K562 (cell line): ENCODE data around the gene CYP21A2. TPM values are rescaled to one million over a fixed set of nuclear protein-coding genes. Genes with fewer than 3 reads are reported as not detected.
A peak's percentile ranks its signal among the peaks of the same experiment; 100 is the strongest.

Experiments
- BRF1 ChIP-seq: IDR thresholded peaks from 3 replicates; pipeline ENCODE4 v1.6.1; 2011; ENCODE audit warnings: borderline replicate concordance, mild to moderate bottlenecking; ENCODE audit not compliant: insufficient read length; ENCODE audit errors: extremely low read depth
- CBFA2T3 ChIP-seq: fragments of 450-650 bp; IDR thresholded peaks from 2 replicates; pipeline ENCODE4 v1.6.1; 2017
- FOXP1 ChIP-seq: sonication (generic); formaldehyde crosslinking; IDR thresholded peaks from 2 replicates; pipeline ENCODE4 v1.8.0; 2022; ENCODE audit warnings: mild to moderate bottlenecking, missing genetic modification reagents
- GTF2F1 ChIP-seq: IDR thresholded peaks from 2 replicates; pipeline ENCODE4 v1.6.1; 2011; ENCODE audit warnings: low read depth, low read length, improper control_type of control experiment
- HDAC2 ChIP-seq: fragments of 450-650 bp; IDR thresholded peaks from 2 replicates; pipeline ENCODE4 v1.6.1; 2016; ENCODE audit warnings: mild to moderate bottlenecking
- KAT7 ChIP-seq: sonication (generic); formaldehyde crosslinking; IDR thresholded peaks from 2 replicates; pipeline ENCODE4 v1.8.0; 2022; ENCODE audit warnings: missing genetic modification reagents, mild to moderate bottlenecking, borderline replicate concordance
- MBD2 ChIP-seq: sonication (generic); IDR thresholded peaks from 2 replicates; pipeline ENCODE4 v1.6.1; 2016; ENCODE audit warnings: low read depth, borderline replicate concordance
- MIER1 ChIP-seq: fragments of 450-650 bp; IDR thresholded peaks from 2 replicates; pipeline ENCODE4 v1.6.1; 2016; ENCODE audit warnings: antibody characterized with exemption, mild to moderate bottlenecking, low read depth
- NFYB ChIP-seq: IDR thresholded peaks from 2 replicates; pipeline ENCODE4 v1.6.1; 2011; ENCODE audit warnings: mild to moderate bottlenecking, moderate library complexity; ENCODE audit not compliant: insufficient read length; ENCODE audit errors: extremely low read depth
- NR3C1 ChIP-seq: sonication (generic); formaldehyde crosslinking; IDR thresholded peaks from 2 replicates; pipeline ENCODE4 v1.8.1; 2022; ENCODE audit warnings: missing genetic modification reagents
- POLR2B ChIP-seq: fragments of 450-650 bp; IDR thresholded peaks from 2 replicates; pipeline ENCODE4 v1.6.1; 2018; ENCODE audit warnings: low read depth; ENCODE audit not compliant: partially characterized antibody
- POLR2G ChIP-seq: fragments of 200-400 bp; formaldehyde crosslinking; IDR thresholded peaks from 2 replicates; pipeline ENCODE4 v1.6.1; 2017; ENCODE audit warnings: low read depth, mild to moderate bottlenecking, antibody characterized with exemption, low read length, moderate library complexity
- POLR3G ChIP-seq: IDR thresholded peaks from 2 replicates; pipeline ENCODE4 v1.6.1; 2011; ENCODE audit not compliant: insufficient read length, insufficient replicate concordance; ENCODE audit errors: extremely low read depth
- RBM25 ChIP-seq: fragments of 200-400 bp; formaldehyde crosslinking; IDR thresholded peaks from 2 replicates; pipeline ENCODE4 v1.6.1; 2018; ENCODE audit warnings: low read length, low read depth, moderate library complexity; ENCODE audit not compliant: severe bottlenecking
- SNRNP70 ChIP-seq: fragments of 200-400 bp; formaldehyde crosslinking; optimal IDR thresholded peaks from 2 replicates; pipeline ENCODE3; 2017; ENCODE audit warnings: low read depth, low read length
- U2AF1 ChIP-seq: fragments of 200-400 bp; formaldehyde crosslinking; optimal IDR thresholded peaks from 2 replicates; pipeline ENCODE3; 2017; ENCODE audit warnings: mild to moderate bottlenecking, low read depth, low read length, moderate library complexity
- ZBED1 ChIP-seq: IDR thresholded peaks from 2 replicates; pipeline ENCODE4 v1.6.1; 2014
- ZNF24 ChIP-seq: fragments of 450-650 bp; IDR thresholded peaks from 2 replicates; pipeline ENCODE4 v1.6.1; 2016
- ZNF354B ChIP-seq: fragments of 250-450 bp; sonication (Bioruptor Pico); IDR thresholded peaks from 2 replicates; pipeline ENCODE4 v1.4.0; 2020
- ZNF408 ChIP-seq: fragments of 250-450 bp; sonication (Bioruptor Pico); IDR thresholded peaks from 2 replicates; pipeline ENCODE4 v1.4.0; 2020; ENCODE audit warnings: low read depth, mild to moderate bottlenecking, moderate library complexity
- ZNF785 ChIP-seq: fragments of 250-450 bp; sonication (Bioruptor Pico); IDR thresholded peaks from 2 replicates; pipeline ENCODE4 v1.4.0; 2020; ENCODE audit warnings: mild to moderate bottlenecking
- ZNF830 ChIP-seq: fragments of 250-450 bp; sonication (Bioruptor Pico); IDR thresholded peaks from 2 replicates; pipeline ENCODE4 v1.5.0; 2021; ENCODE audit warnings: mild to moderate bottlenecking
- polyA plus RNA-seq, 8 experiments: library from polyadenylated mRNA; depleted of rRNA in 4 of 8; stranded (reverse) in 5 of 8; unstranded in 3 of 8; fragments of >200 nt; fragmentation: Nextera tagmentation in 2 of 8; fragmentation: Illumina TruSeq in 1 of 8; extraction: Ambion mirVana in 2 of 8; extraction: Trizol in 1 of 8; gene quantifications; 2 replicates each; pipeline versions ENCODE4 v1.2.1 to v1.2.3, GENCODE V29; 2011 to 2014; ENCODE audit warnings: inconsistent platforms in 1 of 8, missing spikeins in 1 of 8
- total RNA-seq, 7 experiments: library from RNA; depleted of rRNA in 6 of 7; stranded (reverse); fragments of >200 nt in 6 of 7; fragmentation: Illumina TruSeq in 2 of 7; extraction: Trizol in 2 of 7; gene quantifications; 2 replicates each; pipeline versions ENCODE4 v1.2.1 to v1.2.3, GENCODE V29; 2011 to 2021; ENCODE audit warnings: low replicate concordance in 1 of 7
- TF ChIP-seq, protein P1 (sequence below): fragments of 450-650 bp; IDR thresholded peaks from 2 replicates; pipeline ENCODE4 v1.7.1; 2018; ENCODE audit warnings: mild to moderate bottlenecking, low read depth; ENCODE audit not compliant: partially characterized antibody
- TF ChIP-seq, protein P2 (sequence below): fragments of 250-450 bp; sonication (Bioruptor Pico); IDR thresholded peaks from 2 replicates; pipeline ENCODE4 v1.6.1; 2021; ENCODE audit warnings: mild to moderate bottlenecking
- TF ChIP-seq, protein P3 (sequence below): fragments of 250-450 bp; sonication (Bioruptor Pico); IDR thresholded peaks from 2 replicates; pipeline ENCODE4 v1.8.0; 2022; ENCODE audit warnings: moderate library complexity, mild to moderate bottlenecking, inconsistent platforms
- TF ChIP-seq, protein P4 (sequence below): IDR thresholded peaks from 2 replicates; pipeline ENCODE4 v1.6.1; 2011; ENCODE audit not compliant: insufficient read length; ENCODE audit errors: extremely low read depth

The CYP21A2 gene
- total and polyA plus RNA-seq, 9 of the 15 experiments (the other 6 are each of a cell fraction or from before 2014, with no cell fraction given): 0.03 to 1.4 (median 0.19) TPM

DNA sequence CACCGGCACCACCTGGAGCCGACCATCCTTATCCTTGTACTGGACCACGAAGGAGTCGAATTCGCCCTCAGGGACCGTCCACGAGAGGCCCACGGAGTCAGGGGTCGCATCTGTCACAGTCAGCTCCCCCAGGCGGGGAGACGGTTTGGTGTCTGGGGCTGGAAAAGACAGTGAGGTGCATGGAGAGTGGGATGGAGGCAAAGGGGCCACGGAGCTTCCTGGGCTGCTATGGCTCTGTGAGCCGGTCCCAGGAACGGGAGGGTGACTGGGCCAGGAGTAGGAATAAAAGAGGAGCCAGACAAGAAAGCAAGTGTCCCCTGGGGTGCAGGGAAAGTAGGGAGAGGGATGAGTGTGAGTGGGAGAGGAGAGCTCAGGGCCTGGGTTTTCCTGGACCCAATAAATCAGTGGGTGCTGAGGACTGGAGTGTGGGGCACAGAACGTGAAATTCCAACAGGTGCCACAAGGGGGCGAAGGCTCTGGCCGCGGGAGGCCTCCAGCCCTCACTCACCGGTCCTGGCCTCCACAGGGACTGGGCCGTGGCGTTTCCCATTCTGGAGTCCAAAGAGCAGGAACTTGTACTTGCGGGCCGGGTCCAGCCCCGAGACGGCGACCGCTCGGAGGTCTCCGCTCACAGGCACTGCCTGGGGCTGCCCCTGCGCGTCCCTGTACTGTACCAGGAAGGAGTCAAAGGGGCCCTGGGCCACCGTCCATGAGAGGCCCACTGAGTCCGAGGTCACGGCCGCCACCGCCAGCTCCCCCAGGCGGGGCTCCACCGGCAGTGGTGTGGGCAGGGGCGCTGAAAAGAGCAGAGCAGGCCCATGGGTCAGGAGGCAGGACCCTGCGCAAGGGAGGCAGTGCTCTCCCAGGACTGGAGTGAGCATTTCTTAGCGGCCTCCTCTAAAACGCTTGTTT lies 9.9 kb downstream of the CYP21A2 start (continued):
- TF ChIP-seq MBD2 (no peak), RBM25 (no peak), ZBED1 (0 out of 2 replicates have a peak, but pooled peaks have one; percentile 28), NR3C1 (CRISPR knock-in tag) (no peak), BRF1 (no peak), POLR3G (no peak), SNRNP70 (no peak), ZNF830 (CRISPR knock-in tag) (no peak), NFYB (no peak), GTF2F1 (no peak), POLR2G (peak; percentile 77), ZNF408 (CRISPR knock-in tag) (no peak), POLR2B (no peak), U2AF1 (no peak), FOXP1 (no peak), KAT7 (CRISPR knock-in tag) (0 out of 2 replicates have a peak, but pooled peaks have one; percentile 65), ZNF785 (no peak), ZNF24 (no peak), ZNF354B (no peak), MIER1 (no peak), CBFA2T3 (no peak), HDAC2 (no peak; the same call in 1 of the 2 replicates)
- TF ChIP-seq, protein P1, sequence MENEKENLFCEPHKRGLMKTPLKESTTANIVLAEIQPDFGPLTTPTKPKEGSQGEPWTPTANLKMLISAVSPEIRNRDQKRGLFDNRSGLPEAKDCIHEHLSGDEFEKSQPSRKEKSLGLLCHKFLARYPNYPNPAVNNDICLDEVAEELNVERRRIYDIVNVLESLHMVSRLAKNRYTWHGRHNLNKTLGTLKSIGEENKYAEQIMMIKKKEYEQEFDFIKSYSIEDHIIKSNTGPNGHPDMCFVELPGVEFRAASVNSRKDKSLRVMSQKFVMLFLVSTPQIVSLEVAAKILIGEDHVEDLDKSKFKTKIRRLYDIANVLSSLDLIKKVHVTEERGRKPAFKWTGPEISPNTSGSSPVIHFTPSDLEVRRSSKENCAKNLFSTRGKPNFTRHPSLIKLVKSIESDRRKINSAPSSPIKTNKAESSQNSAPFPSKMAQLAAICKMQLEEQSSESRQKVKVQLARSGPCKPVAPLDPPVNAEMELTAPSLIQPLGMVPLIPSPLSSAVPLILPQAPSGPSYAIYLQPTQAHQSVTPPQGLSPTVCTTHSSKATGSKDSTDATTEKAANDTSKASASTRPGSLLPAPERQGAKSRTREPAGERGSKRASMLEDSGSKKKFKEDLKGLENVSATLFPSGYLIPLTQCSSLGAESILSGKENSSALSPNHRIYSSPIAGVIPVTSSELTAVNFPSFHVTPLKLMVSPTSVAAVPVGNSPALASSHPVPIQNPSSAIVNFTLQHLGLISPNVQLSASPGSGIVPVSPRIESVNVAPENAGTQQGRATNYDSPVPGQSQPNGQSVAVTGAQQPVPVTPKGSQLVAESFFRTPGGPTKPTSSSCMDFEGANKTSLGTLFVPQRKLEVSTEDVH: no peak
- TF ChIP-seq, protein P2, sequence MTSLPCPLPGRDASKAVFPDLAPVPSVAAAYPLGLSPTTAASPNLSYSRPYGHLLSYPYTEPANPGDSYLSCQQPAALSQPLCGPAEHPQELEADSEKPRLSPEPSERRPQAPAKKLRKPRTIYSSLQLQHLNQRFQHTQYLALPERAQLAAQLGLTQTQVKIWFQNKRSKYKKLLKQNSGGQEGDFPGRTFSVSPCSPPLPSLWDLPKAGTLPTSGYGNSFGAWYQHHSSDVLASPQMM (CRISPR knock-in tag): no peak
- TF ChIP-seq, protein P3, sequence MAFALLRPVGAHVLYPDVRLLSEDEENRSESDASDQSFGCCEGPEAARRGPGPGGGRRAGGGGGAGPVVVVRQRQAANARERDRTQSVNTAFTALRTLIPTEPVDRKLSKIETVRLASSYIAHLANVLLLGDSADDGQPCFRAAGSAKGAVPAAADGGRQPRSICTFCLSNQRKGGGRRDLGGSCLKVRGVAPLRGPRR (CRISPR knock-in tag): 0 out of 2 replicates have a peak, but pooled peaks have one; percentile 31
- TF ChIP-seq, protein P4, sequence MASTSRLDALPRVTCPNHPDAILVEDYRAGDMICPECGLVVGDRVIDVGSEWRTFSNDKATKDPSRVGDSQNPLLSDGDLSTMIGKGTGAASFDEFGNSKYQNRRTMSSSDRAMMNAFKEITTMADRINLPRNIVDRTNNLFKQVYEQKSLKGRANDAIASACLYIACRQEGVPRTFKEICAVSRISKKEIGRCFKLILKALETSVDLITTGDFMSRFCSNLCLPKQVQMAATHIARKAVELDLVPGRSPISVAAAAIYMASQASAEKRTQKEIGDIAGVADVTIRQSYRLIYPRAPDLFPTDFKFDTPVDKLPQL: no peak
